HepG2 (cell line): Measurements from ENCODE around the gene HSP90AB1. TPM values are rescaled to one million over a fixed set of nuclear protein-coding genes. Genes with fewer than 3 reads are reported as not detected.
A peak's percentile ranks its signal among the peaks of the same experiment; 100 is the strongest.

Source experiments
- ATAC-seq: fragments of 200-7000 bp; cut with Tn5 transposase; 3 replicates; pipeline ENCODE4 v1.9.1; 2020; ENCODE audit warnings: mild to moderate bottlenecking, moderate library complexity
- BruUV-seq: library from RNA; stranded (reverse); fragments of 400-500 nt; replicated peaks from 2 replicates; lab custom pipeline; 2021; lab: Mats Ljungman, UMichigan
- CTCF ChIA-PET: fragments of 300-600 bp; formaldehyde crosslinking; extraction: SDS; loops from one replicate; lab custom pipeline; 2021; ENCODE audit warnings: low total read pairs, inconsistent platforms, low intra/inter-chr PET ratio; lab: Yijun Ruan, JAX
- POLR2A ChIA-PET: fragments of 350-600 bp; sonication (Branson Sonifier 250); formaldehyde crosslinking; loops from one replicate; lab custom pipeline; 2020; ENCODE audit warnings: antibody characterized with exemption, inconsistent platforms; lab: Yijun Ruan, JAX
- DNase-seq: peaks from one replicate; pipeline ENCODE4 v3.0.0-alpha.2; 2015; ENCODE audit warnings: low spot score
- FAIRE-seq: peaks from 3 replicates; lab custom pipeline; 2011; peaks lifted over from hg19 to GRCh38; lab: Jason Lieb, UNC
- H2AFZ ChIP-seq: one replicate; pipeline ENCODE4 v1.6.1; 2011; ENCODE audit warnings: low read length, inconsistent platforms
- H3K27ac ChIP-seq: fragments of 300-600 bp; 3 replicates; pipeline ENCODE4 v1.8.0; 2011; ENCODE audit warnings: mixed run types, mild to moderate bottlenecking, mixed read lengths, low read length, inconsistent platforms; ENCODE audit not compliant: insufficient read depth; ENCODE audit errors: extremely low read length
- H3K27me3 ChIP-seq, 2 experiments: fragments of 200-600 bp in 1 of 2; 2 replicates in 1 of 2; 3 replicates in 1 of 2; pipeline versions ENCODE4 v1.6.0 to v1.8.0; 2011; ENCODE audit warnings: low read length in 2 of 2, mild to moderate bottlenecking in 2 of 2, moderate library complexity in 2 of 2, inconsistent platforms in 1 of 2; ENCODE audit not compliant: insufficient read depth in 2 of 2, control insufficient read depth in 1 of 2
- H3K36me3 ChIP-seq, 2 experiments: fragments of 200-600 bp in 1 of 2; replicated peaks in 1 of 2; 2 replicates in 1 of 2; 3 replicates in 1 of 2; pipeline versions ENCODE4 v1.5.1 to v1.8.0; 2011; ENCODE audit warnings: low read length in 2 of 2, inconsistent platforms in 1 of 2; ENCODE audit not compliant: insufficient read depth in 2 of 2, control insufficient read depth in 1 of 2
- H3K4me1 ChIP-seq: 2 replicates; pipeline ENCODE4 v1.5.1; 2012; ENCODE audit warnings: low read length, inconsistent platforms; ENCODE audit not compliant: insufficient read depth
- H3K4me2 ChIP-seq: 2 replicates; pipeline ENCODE4 v1.6.0; 2011; ENCODE audit warnings: low read depth, low read length, inconsistent platforms
- H3K4me3 ChIP-seq, 3 experiments: fragments of 200-600 bp in 1 of 3; sonication (generic), shearing (Covaris generic) in 1 of 3; replicated peaks in 1 of 3; 2 replicates each; pipeline ENCODE4 v1.5.1; 2011 to 2016; ENCODE audit warnings: low read length in 3 of 3, inconsistent platforms in 2 of 3, low read depth in 2 of 3, mild to moderate bottlenecking in 2 of 3, control low read depth in 1 of 3, mixed read lengths in 1 of 3; ENCODE audit not compliant: insufficient read depth in 1 of 3
- H3K79me2 ChIP-seq: one replicate; pipeline ENCODE4 v1.6.1; 2011; ENCODE audit warnings: low read length, inconsistent platforms; ENCODE audit not compliant: insufficient read depth
- H3K9ac ChIP-seq: 2 replicates; pipeline ENCODE4 v1.6.0; 2011; ENCODE audit warnings: mild to moderate bottlenecking, low read depth, low read length, inconsistent platforms; ENCODE audit not compliant: insufficient read depth
- H3K9me3 ChIP-seq: 2 replicates; pipeline ENCODE4 v1.5.1; 2012; ENCODE audit warnings: mild to moderate bottlenecking, low read length
- H4K20me1 ChIP-seq: 2 replicates; pipeline ENCODE4 v1.6.0; 2011; ENCODE audit warnings: inconsistent platforms, mild to moderate bottlenecking, low read length, moderate library complexity; ENCODE audit not compliant: insufficient read depth
- ARNT ChIP-seq: fragments of 450-650 bp; IDR thresholded peaks from 2 replicates; pipeline ENCODE4 v1.6.1; 2017
- HNRNPH1 ChIP-seq: fragments of 200-400 bp; formaldehyde crosslinking; optimal IDR thresholded peaks from 2 replicates; pipeline ENCODE3; 2017; ENCODE audit warnings: mild to moderate bottlenecking, low read depth, low read length
- NFYC ChIP-seq: IDR thresholded peaks from 2 replicates; pipeline ENCODE4 v1.6.1; 2016; ENCODE audit warnings: missing genetic modification reagents, missing compliant biosample characterization
- RBM39 ChIP-seq: fragments of 200-400 bp; formaldehyde crosslinking; IDR thresholded peaks from one replicate; pipeline ENCODE4 v1.6.1; 2018; ENCODE audit warnings: antibody characterized with exemption, mild to moderate bottlenecking, low read depth, low read length; ENCODE audit not compliant: poor library complexity, severe bottlenecking
- SAP130 ChIP-seq: IDR thresholded peaks from 2 replicates; pipeline ENCODE4 v1.6.1; 2016; ENCODE audit warnings: low read depth
- TCF7 ChIP-seq: sonication (generic); IDR thresholded peaks from 2 replicates; pipeline ENCODE4 v1.6.1; 2016; ENCODE audit warnings: antibody characterized with exemption, low read depth
- ZFX ChIP-seq: sonication (generic); formaldehyde crosslinking; IDR thresholded peaks from 2 replicates; pipeline ENCODE4 v1.4.0; 2020; ENCODE audit warnings: mild to moderate bottlenecking, low read depth, missing genetic modification reagents, moderate library complexity
- ZFY ChIP-seq: sonication (generic); formaldehyde crosslinking; IDR thresholded peaks from 2 replicates; pipeline ENCODE4 v1.4.0; 2020; ENCODE audit warnings: missing genetic modification reagents
- ZNF124 ChIP-seq: sonication (generic); formaldehyde crosslinking; IDR thresholded peaks from 2 replicates; pipeline ENCODE4 v1.4.0; 2020; ENCODE audit warnings: missing genetic modification reagents
- ZNF564 ChIP-seq: sonication (generic); formaldehyde crosslinking; IDR thresholded peaks from 2 replicates; pipeline ENCODE4 v1.8.1; 2023; ENCODE audit warnings: mild to moderate bottlenecking, missing genetic modification reagents
- ZNF570 ChIP-seq: sonication (generic); formaldehyde crosslinking; IDR thresholded peaks from 2 replicates; pipeline ENCODE4 v1.4.0; 2020; ENCODE audit warnings: mild to moderate bottlenecking, missing genetic modification reagents, borderline replicate concordance
- WGBS: methylation state at CpG from one replicate; pipeline ENCODE4 v1.1.6; 2017; ENCODE audit warnings: low lambda C conversion rate; 5-methylcytosine and 5-hydroxymethylcytosine counted together
- in situ Hi-C: cut with HindIII; loops from 2 replicates; pipeline ENCODE4 v1.10.0; 2017; ENCODE audit warnings: low pct_unique_long_range_greater_than_20kb; ENCODE audit not compliant: extremely low pct_ligation_motif_present
- intact Hi-C: fragments of 100-400 bp; cut with micrococcal nuclease; formaldehyde crosslinking; loops from one replicate; pipeline ENCODE4 v1.10.0; 2022; ENCODE audit not compliant: unreplicated experiment
- polyA plus RNA-seq, 8 experiments: library from polyadenylated mRNA; depleted of rRNA in 3 of 8; stranded (reverse) in 7 of 8; unstranded in 1 of 8; fragments of >200 nt; fragmentation: Illumina TruSeq in 4 of 8; extraction: Trizol in 4 of 8; gene quantifications; 2 replicates each; pipeline versions ENCODE4 v1.2.1 to v1.2.3, GENCODE V29; 2011 to 2016; ENCODE audit warnings: low read depth in 4 of 8, missing spikeins in 1 of 8, mixed read lengths in 1 of 8; ENCODE audit not compliant: insufficient read depth in 1 of 8
- total RNA-seq, 5 experiments: library from RNA; depleted of rRNA; stranded (reverse); fragments of >200 nt; fragmentation: Illumina TruSeq; extraction: Trizol; gene quantifications; 2 replicates each; pipeline ENCODE4 v1.2.3, GENCODE V29; 2016; ENCODE audit warnings: low read depth in 1 of 5
- TF ChIP-seq, protein P1 (sequence below): sonication (generic); formaldehyde crosslinking; IDR thresholded peaks from 2 replicates; pipeline ENCODE4 v1.5.0; 2020; ENCODE audit warnings: missing genetic modification reagents
- TF ChIP-seq, protein P2 (sequence below), 2 experiments: sonication (generic) in 1 of 2; formaldehyde crosslinking in 1 of 2; IDR thresholded peaks; 2 replicates each; pipeline versions ENCODE4 v1.4.0 to v1.6.1; 2018 to 2020; ENCODE audit warnings: missing genetic modification reagents in 2 of 2, borderline replicate concordance in 1 of 2, low read depth in 1 of 2, mild to moderate bottlenecking in 1 of 2, missing biosample characterization in 1 of 2
- TF ChIP-seq, protein P3 (sequence below): sonication (generic); formaldehyde crosslinking; conservative IDR thresholded peaks from 2 replicates; pipeline ENCODE4 v1.8.0; 2022; ENCODE audit warnings: mild to moderate bottlenecking, moderate library complexity, missing genetic modification reagents

Gene HSP90AB1
- total and polyA plus RNA-seq, 2 of the 13 experiments (the other 11 are each of a cell fraction or from before 2014, with no cell fraction given) = 1,325 to 1,472 TPM

DNA sequence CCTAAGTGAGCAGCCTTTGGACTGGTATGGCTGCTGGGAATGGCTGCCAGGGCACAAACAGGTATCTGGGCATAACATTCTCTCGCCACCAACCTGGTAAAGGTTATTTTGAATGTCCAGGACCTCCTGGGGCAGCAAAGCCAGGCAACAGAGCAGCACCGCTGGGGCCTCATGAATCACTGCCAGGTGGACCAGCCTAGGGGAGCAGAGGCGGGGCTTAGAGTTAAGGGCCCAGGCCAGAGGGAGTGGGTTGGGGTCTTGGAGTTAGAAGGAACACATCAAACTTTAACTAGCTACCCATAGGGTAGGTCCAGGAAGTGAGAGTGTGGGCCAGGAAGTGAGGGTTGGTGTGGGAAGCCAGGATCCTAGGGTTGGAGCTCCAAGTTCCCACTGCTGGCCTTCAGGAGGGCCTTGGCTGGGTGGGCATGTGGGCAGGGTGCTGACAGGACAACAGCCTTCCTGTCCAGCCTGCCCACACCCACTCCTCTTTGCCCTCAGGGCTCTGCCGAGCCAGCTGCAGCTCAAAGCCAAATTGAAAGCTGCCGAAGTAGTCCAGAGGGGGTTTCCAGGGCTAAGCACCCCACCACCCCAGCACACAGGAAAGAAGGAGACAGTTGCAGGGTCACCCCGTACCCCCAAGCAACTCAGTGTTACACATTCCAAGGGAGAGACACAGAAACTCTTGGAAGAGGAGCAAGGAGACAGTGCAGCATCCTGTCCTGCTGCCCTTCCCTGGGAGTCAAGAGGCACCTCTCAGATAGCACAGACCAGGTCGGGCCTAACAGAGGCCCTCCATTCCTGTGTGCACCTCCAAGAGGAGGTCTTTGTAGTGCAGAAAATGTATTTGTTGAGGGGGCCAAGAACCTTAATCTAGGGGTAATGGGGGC lies 15.8 kb downstream of the HSP90AB1 start (continued):
- TF ChIP-seq, protein P1, sequence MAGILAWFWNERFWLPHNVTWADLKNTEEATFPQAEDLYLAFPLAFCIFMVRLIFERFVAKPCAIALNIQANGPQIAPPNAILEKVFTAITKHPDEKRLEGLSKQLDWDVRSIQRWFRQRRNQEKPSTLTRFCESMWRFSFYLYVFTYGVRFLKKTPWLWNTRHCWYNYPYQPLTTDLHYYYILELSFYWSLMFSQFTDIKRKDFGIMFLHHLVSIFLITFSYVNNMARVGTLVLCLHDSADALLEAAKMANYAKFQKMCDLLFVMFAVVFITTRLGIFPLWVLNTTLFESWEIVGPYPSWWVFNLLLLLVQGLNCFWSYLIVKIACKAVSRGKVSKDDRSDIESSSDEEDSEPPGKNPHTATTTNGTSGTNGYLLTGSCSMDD (CRISPR knock-in tag) = no peak
- TF ChIP-seq, all 625 proteins: peak for 11

DNA sequence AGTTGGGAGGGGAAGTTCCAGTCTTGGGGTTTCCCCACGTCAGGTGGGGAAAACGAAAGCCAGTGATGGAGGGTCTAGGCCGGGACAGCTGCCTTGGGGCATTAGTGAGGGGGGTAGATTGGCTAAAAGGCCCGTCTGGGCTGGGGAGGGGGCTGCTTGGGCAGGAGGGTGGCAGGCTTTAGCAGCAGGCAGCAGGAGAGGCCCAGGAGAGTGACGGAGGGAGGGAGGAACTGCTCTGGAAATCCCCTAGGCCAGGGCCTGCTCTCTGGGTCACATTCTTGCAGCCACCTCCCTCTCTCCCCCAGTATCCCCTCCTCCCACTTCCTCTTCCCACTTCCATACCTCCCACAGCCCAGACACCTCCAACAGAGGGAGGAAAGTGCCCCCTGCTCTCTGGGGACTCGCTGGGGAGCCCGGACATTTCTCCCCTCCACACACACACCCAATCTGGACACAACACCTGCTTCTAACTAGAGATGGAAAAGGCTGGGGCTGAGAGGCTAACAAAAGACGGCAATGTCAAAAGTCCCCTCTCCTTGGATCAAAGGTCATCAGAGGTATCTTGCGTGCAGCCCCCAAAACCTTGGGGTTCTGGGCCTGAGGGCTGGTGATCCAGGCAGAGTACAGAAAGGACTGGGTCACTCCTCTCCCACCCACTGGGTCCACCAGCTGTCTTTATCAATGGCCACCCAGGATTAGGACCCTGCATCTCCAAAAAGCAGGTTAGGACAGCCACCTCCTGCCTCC lies 16.6 kb downstream of the HSP90AB1 start:
- H4K20me1 ChIP-seq = no peaks in the 10 kb centered on the region
- 35% methylated on average over 9 of the region's 9 CpGs for WGBS
- TSS peak; percentile 67 for BruUV-seq
- H3K9ac ChIP-seq = peak overlapping the region; percentile 84
- ChIA-PET POLR2A (interaction anchor here (1.1 to 2.2 kb wide), 3 partner anchors 8 to 21 kb away, joined by 3 to 8 read pairs (median 5); partner anchors contain the start of gene HSP90AB1), CTCF (no interaction called here)
- H3K9me3 ChIP-seq = no peaks in the 10 kb centered on the region
- H3K4me1 ChIP-seq = peaks cover 32% of the 10 kb centered on the region
- peak overlapping the region; percentile 1 for H3K27ac ChIP-seq
- peaks cover 18% of the 10 kb centered on the region for H3K79me2 ChIP-seq
- H3K4me3 ChIP-seq = peak overlapping the region; percentile 64 to 95 (median 76)
- peak overlapping the region; percentile 92 for H3K4me2 ChIP-seq
- peak; percentile 37 for ATAC-seq
- no peak overlapping the region for H2AFZ ChIP-seq
- in situ Hi-C loops (no loop called here), intact Hi-C loops (no loop called here)
- no peak for DNase-seq
- H3K36me3 ChIP-seq = peaks cover 2 to 28% of the 10 kb centered on the region in 2 experiments
- H3K27me3 ChIP-seq = peaks cover 0 to 4% of the 10 kb centered on the region in 2 experiments; a peak in 2 of 5 replicates
- FAIRE-seq = peak; percentile 30
- TF ChIP-seq RBM39 (no peak), SAP130 (CRISPR knock-in tag) (peak; percentile 60), HNRNPH1 (no peak), NFYC (CRISPR knock-in tag) (no peak), ZNF570 (CRISPR knock-in tag) (no peak), ZFX (CRISPR knock-in tag) (peak; percentile 80), TCF7 (no peak), ZFY (peak; percentile 66), ZNF124 (CRISPR knock-in tag) (no peak), ARNT (no peak), ZNF564 (CRISPR knock-in tag) (no peak)
- TF ChIP-seq, protein P2, sequence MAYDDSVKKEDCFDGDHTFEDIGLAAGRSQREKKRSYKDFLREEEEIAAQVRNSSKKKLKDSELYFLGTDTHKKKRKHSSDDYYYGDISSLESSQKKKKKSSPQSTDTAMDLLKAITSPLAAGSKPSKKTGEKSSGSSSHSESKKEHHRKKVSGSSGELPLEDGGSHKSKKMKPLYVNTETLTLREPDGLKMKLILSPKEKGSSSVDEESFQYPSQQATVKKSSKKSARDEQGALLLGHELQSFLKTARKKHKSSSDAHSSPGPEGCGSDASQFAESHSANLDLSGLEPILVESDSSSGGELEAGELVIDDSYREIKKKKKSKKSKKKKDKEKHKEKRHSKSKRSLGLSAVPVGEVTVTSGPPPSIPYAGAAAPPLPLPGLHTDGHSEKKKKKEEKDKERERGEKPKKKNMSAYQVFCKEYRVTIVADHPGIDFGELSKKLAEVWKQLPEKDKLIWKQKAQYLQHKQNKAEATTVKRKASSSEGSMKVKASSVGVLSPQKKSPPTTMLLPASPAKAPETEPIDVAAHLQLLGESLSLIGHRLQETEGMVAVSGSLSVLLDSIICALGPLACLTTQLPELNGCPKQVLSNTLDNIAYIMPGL (CRISPR knock-in tag; IDR thresholded peaks at IDR 0.05; ENCODE audit: borderline replicate concordance in 1 of 2, low read depth in 1 of 2) = 0 out of 4 replicates have a peak, but pooled peaks of 1 of the 2 experiments have one; percentile 42
- TF ChIP-seq, protein P3, sequence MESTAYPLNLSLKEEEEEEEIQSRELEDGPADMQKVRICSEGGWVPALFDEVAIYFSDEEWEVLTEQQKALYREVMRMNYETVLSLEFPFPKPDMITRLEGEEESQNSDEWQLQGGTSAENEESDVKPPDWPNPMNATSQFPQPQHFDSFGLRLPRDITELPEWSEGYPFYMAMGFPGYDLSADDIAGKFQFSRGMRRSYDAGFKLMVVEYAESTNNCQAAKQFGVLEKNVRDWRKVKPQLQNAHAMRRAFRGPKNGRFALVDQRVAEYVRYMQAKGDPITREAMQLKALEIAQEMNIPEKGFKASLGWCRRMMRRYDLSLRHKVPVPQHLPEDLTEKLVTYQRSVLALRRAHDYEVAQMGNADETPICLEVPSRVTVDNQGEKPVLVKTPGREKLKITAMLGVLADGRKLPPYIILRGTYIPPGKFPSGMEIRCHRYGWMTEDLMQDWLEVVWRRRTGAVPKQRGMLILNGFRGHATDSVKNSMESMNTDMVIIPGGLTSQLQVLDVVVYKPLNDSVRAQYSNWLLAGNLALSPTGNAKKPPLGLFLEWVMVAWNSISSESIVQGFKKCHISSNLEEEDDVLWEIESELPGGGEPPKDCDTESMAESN = 0 out of 2 replicates have a peak, but pooled peaks have one; percentile 34
